Stomach smooth muscle (tissue), 2 donors: ENCODE results near the gene RNF144A.

ENCODE experiments used
- H3K27ac ChIP-seq: one replicate; pipeline ENCODE4 v1.7.0; 2013; ENCODE audit warnings: mild to moderate bottlenecking, low read length, inconsistent platforms
- H3K27me3 ChIP-seq, 2 donors: one replicate each; pipeline ENCODE4 v1.7.0; 2013; ENCODE audit warnings: low read length in 2 of 2; ENCODE audit not compliant: insufficient read depth in 2 of 2, control insufficient read depth in 1 of 2
- H3K36me3 ChIP-seq, 2 donors: one replicate each; pipeline ENCODE4 v1.7.0; 2013; ENCODE audit warnings: low read length in 2 of 2; ENCODE audit not compliant: control insufficient read depth in 2 of 2, insufficient read depth in 2 of 2
- H3K4me1 ChIP-seq: one replicate; pipeline ENCODE4 v1.7.0; 2013; ENCODE audit warnings: low read length; ENCODE audit not compliant: control insufficient read depth, insufficient read depth
- H3K4me3 ChIP-seq, 2 donors: one replicate each; pipeline ENCODE4 v1.7.0; 2013; ENCODE audit warnings: low read length in 2 of 2
- H3K9ac ChIP-seq, 2 donors: one replicate each; pipeline ENCODE4 v1.7.0; 2013; ENCODE audit warnings: low read length in 2 of 2, mild to moderate bottlenecking in 1 of 2
- H3K9me3 ChIP-seq, 2 donors: one replicate each; pipeline ENCODE4 v1.7.0; 2013; ENCODE audit warnings: low read length in 2 of 2; ENCODE audit not compliant: control insufficient read depth in 2 of 2
- donor health status: healthy.
- donor health status: Pancreatic carcinoma.

Gene RNF144A

GRCh38 chr2:7089898-7090510, 172.8 kb downstream of the RNF144A start:
- Histone ChIP-seq H3K4me3 (no peak overlapping the region), H3K36me3 (no peaks in the 10 kb centered on the region), H3K9me3 (no peaks in the 10 kb centered on the region), H3K9ac (no peak overlapping the region), H3K27me3 (no peaks in the 10 kb centered on the region), H3K4me1 (no peaks in the 10 kb centered on the region), H3K27ac (no peak overlapping the region)

GRCh38 chr2:7093376-7093775, 176.2 kb downstream of the RNF144A start:
- no peak overlapping the region for H3K9ac ChIP-seq
- no peaks in the 10 kb centered on the region for H3K27me3 ChIP-seq
- no peak overlapping the region for H3K27ac ChIP-seq
- H3K4me3 ChIP-seq: no peak overlapping the region
- H3K4me1 ChIP-seq: peaks cover 5% of the 10 kb centered on the region
- H3K9me3 ChIP-seq: no peaks in the 10 kb centered on the region
- H3K36me3 ChIP-seq: no peaks in the 10 kb centered on the region
